ENCODE results near the gene IL17C.

- TF ChIP-seq CTCF (conservative IDR thresholded peaks at IDR 0.05; ENCODE audit: low read depth, low read length), result no peak
- TF ChIP-seq EZH2phosphoT487 (IDR thresholded peaks at IDR 0.05; ENCODE audit: borderline replicate concordance, low read length), result no peak
- TF ChIP-seq EZH2 (IDR thresholded peaks at IDR 0.05; ENCODE audit: low read length, unreplicated experiment), result no peak
Measured at GRCh38 chr16:88631384-88631783, 7.0 kb upstream of the IL17C start.
